Osteocyte (in vitro differentiated cells): Measurements from ENCODE around the gene ACTL7A. TPM values are rescaled to one million over a fixed set of nuclear protein-coding genes. Genes with fewer than 3 reads are reported as not detected.
"Not testable (repeated sequence)": the region's sequence is repeated elsewhere in the genome, so short reads cannot be mapped to it uniquely, and the experiment has no call there.

ENCODE experiments used
- DNase-seq: peaks from one replicate; pipeline ENCODE4 v3.0.0; 2021; ENCODE audit warnings: mixed read lengths; ENCODE audit not compliant: unreplicated experiment; ENCODE audit errors: extremely low spot score
- H3K27ac Mint-ChIP-seq: one replicate; pipeline ENCODE4 v1.8.0; 2021; ENCODE audit warnings: mild to moderate bottlenecking, mixed read lengths; ENCODE audit not compliant: unreplicated experiment
- H3K27me3 Mint-ChIP-seq: one replicate; pipeline ENCODE4 v1.8.0; 2021; ENCODE audit warnings: mixed read lengths; ENCODE audit not compliant: unreplicated experiment
- H3K36me3 Mint-ChIP-seq: one replicate; pipeline ENCODE4 v1.8.0; 2021; ENCODE audit warnings: mixed read lengths; ENCODE audit not compliant: unreplicated experiment
- H3K4me1 Mint-ChIP-seq: one replicate; pipeline ENCODE4 v1.8.0; 2021; ENCODE audit warnings: mixed read lengths; ENCODE audit not compliant: unreplicated experiment
- H3K4me3 Mint-ChIP-seq: one replicate; pipeline ENCODE4 v1.8.0; 2021; ENCODE audit warnings: mild to moderate bottlenecking, moderate library complexity, mixed read lengths; ENCODE audit not compliant: unreplicated experiment
- H3K9me3 Mint-ChIP-seq: one replicate; pipeline ENCODE4 v1.8.0; 2021; ENCODE audit warnings: mixed read lengths; ENCODE audit not compliant: unreplicated experiment
- total RNA-seq: library from RNA; stranded (reverse); gene quantifications from 2 replicates; pipeline ENCODE4 v1.2.1, GENCODE V29; 2021
- TF ChIP-seq, protein P1 (sequence below): fragments of 200-600 bp; sonication (generic); IDR thresholded peaks from 2 replicates; pipeline ENCODE4 v1.5.0; 2021; ENCODE audit warnings: antibody characterized with exemption, mild to moderate bottlenecking, moderate library complexity

ACTL7A gene
- total RNA-seq, 1 donor from 2014 or later = not detected

- H3K4me3 Mint-ChIP-seq = no peak overlapping the region
Observed at GRCh38 chr9:108897324-108898096, 35.4 kb downstream of the ACTL7A start.

GRCh38 chr9:108899023-108899695, 37.1 kb downstream of the ACTL7A start:
- not testable (repeated sequence) for H3K9me3 Mint-ChIP-seq, H3K4me1 Mint-ChIP-seq, H3K27me3 Mint-ChIP-seq, H3K4me3 Mint-ChIP-seq, H3K27ac Mint-ChIP-seq, DNase-seq
- peaks cover 60% of the 10 kb centered on the region for H3K36me3 Mint-ChIP-seq

More at GRCh38 chr9:108897324-108898096, 35.4 kb downstream of the ACTL7A start:
- Mint-ChIP-seq H3K27me3 (no peaks in the 10 kb centered on the region), H3K27ac (no peak overlapping the region), H3K36me3 (peaks cover 58% of the 10 kb centered on the region), H3K9me3 (no peaks in the 10 kb centered on the region), H3K4me1 (no peaks in the 10 kb centered on the region)
- no peak for DNase-seq
- TF ChIP-seq, protein P1, sequence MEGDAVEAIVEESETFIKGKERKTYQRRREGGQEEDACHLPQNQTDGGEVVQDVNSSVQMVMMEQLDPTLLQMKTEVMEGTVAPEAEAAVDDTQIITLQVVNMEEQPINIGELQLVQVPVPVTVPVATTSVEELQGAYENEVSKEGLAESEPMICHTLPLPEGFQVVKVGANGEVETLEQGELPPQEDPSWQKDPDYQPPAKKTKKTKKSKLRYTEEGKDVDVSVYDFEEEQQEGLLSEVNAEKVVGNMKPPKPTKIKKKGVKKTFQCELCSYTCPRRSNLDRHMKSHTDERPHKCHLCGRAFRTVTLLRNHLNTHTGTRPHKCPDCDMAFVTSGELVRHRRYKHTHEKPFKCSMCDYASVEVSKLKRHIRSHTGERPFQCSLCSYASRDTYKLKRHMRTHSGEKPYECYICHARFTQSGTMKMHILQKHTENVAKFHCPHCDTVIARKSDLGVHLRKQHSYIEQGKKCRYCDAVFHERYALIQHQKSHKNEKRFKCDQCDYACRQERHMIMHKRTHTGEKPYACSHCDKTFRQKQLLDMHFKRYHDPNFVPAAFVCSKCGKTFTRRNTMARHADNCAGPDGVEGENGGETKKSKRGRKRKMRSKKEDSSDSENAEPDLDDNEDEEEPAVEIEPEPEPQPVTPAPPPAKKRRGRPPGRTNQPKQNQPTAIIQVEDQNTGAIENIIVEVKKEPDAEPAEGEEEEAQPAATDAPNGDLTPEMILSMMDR = no peak

- Mint-ChIP-seq H3K4me1 (no peaks in the 10 kb centered on the region), H3K27me3 (no peaks in the 10 kb centered on the region), H3K27ac (no peak overlapping the region), H3K36me3 (peaks cover 60% of the 10 kb centered on the region), H3K9me3 (no peaks in the 10 kb centered on the region), H3K4me3 (no peak overlapping the region)
- TF ChIP-seq, protein P1 = no peak
- no peak for DNase-seq
Observed at GRCh38 chr9:108900176-108900575, 38.1 kb downstream of the ACTL7A start.

DNA sequence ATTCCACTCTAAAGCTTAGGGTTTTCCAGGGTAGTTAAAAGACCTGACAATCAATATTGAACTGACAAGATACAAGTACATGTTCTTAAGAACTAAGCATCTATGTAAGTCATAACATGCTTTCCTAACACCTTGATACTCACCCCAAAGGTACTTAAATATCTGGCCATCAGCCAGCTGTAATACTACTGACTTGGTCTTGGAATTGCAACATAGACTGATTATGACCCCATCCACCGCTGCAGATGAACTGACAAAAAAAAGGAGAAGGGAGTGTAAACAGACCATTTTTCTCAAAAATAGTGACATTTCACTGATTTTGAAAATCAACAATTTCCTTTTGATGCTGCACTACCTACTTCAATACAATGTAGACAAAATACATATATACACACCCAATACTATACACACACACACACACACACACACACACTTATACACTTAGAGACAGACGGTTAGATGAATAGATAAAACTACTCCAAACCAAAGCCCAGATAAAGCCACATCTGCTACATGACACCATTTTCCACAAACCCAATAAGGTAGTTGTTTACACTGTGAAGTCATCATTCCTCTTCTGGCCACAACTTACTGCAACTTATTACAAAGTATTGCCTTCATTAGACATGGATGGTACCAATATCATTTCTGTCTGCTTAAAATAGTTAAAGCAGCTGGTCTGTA, 41.5 kb downstream of the ACTL7A start:
- no peak overlapping the region for H3K27ac Mint-ChIP-seq
- TF ChIP-seq, protein P1 = no peak
- no peaks in the 10 kb centered on the region for H3K9me3 Mint-ChIP-seq
- H3K4me1 Mint-ChIP-seq = no peaks in the 10 kb centered on the region
- H3K27me3 Mint-ChIP-seq = no peaks in the 10 kb centered on the region
- H3K4me3 Mint-ChIP-seq = no peak overlapping the region
- H3K36me3 Mint-ChIP-seq = peaks cover 55% of the 10 kb centered on the region
- no peak for DNase-seq

DNA sequence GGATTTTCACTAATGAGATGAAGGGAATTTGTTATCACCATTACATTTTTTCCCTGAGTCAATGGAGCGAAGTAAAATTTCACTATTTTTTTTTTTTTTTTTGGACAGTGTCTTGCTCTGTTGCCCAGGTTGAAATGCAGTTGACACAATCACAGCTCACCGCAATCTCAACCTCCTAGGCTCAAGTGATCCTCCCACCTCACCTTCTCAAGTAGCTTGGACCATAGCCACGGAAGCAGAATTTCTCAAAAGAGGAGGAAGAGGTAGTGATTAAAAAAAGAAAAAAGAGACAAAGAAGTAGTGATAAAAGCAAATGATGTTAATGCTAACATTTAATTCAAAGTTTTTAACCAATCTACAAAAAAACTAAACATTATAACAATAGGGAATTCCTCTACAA, 42.1 kb downstream of the ACTL7A start:
- Mint-ChIP-seq H3K4me1 (no peaks in the 10 kb centered on the region), H3K27ac (no peak overlapping the region), H3K27me3 (no peaks in the 10 kb centered on the region), H3K9me3 (no peaks in the 10 kb centered on the region), H3K4me3 (no peak overlapping the region), H3K36me3 (peaks cover 58% of the 10 kb centered on the region)
- DNase-seq = no peak
- TF ChIP-seq, protein P1 = no peak
